Kidney glomerular epithelial cell (primary cell): ENCODE measurements around the gene ADAMTS17.

ENCODE experiments used
- DNase-seq: peaks from one replicate; lab custom pipeline; 2025; lab: John Stamatoyannopoulos, UW

Gene ADAMTS17

DNA sequence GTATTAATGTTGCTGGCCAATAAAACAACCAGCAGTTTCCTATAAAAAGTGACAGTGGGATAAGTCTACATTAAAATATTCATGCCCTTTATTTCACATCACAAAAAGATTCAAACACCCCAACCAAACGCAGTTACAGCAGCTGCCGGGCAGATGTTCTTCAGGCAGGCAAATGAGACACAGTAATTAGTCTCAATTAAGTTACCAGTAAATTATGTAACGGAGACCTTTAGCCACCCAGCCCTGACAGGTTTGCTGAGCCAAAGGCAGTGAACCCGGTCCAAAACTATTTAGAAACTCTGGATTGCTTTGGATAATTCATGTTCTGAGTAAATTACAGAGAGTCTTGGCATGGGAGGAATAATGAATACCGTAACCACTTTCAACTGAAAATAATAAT lies 319.4 kb downstream of the ADAMTS17 start:
- DNase-seq, result no peak

DNA sequence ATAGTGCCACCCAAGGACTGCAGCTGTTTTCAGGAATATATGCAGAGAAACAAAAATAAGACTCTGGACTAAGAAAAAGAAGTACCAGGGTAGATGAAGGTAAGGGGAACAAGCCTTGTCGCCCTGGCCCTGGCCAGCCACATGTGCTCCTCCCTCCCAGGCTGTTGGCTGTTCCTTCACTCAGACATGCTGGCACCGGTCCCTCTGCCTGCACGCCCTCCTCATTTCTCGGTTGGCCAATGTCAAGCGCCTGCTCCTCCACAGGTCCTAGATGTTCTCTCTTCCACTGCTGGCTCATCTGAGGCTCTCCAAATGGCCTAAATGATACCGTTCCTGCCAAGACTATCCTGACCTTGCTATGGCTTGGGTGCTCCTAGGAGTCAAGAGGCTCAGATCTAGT lies 320.1 kb downstream of the ADAMTS17 start:
- DNase-seq, result no peak

DNA sequence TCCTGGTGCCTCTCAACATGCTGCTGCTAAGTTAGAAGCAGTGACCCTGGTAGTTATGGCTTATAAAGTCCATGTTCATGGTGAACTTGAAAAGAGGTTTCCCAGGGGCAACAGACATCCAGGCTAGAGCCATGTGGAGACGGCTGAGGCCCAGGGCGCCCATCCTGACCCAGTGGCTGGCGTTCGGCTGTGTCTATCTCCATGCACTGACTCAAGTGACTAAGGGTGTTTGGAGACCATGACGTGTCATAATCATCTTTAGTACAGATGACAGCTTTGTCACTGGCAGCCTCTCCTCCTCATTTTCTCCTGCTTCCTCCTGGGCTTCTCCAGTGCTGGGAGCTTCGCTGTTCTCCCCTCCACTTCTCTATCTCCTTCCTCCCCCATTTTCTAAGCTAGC lies 321.2 kb downstream of the ADAMTS17 start:
- no peak for DNase-seq

DNA sequence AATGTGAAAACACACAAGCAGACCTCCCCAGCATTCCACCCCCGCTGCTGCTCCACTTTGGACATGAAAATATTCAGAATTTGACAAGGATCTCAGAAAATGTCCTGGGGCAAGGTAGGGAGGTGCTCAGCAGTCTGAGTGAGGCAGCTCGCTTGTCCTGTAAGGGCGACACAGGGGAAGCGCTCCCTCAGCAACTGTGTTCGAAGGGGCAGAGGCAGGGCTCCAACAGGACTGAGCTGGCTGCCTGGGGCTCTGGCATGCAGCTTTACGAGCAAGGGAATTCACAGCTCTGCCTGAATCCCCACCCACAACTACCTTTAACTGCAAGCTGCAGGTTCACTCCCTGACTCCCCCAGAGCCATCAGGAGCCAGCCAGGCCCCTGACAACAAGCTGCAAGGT lies 321.6 kb downstream of the ADAMTS17 start:
- DNase-seq, result no peak

GRCh38 chr15:100019601-100020000 lies 322.2 kb downstream of the ADAMTS17 start:
- DNase-seq, result no peak

DNA sequence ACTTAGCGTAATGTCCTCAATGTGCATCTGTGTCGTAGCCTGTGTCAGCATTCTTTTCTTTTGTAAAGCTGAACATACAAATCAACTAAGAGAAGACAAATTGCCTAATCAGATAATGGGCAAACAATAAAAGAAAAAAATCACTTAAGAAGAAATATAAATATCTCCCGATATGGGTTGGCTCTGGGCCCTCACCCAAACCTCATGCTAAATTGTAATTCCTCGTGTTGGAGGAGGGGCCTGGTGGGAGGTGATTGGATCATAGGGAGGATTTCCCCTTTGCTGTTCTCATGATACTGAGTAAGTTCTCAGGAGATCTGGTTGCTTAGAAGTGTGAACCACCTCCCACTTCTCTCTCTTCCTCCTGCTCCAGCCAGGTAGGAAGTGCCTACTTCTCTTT lies 323.6 kb downstream of the ADAMTS17 start:
- no peak for DNase-seq

GRCh38 chr15:100017140-100017539 lies 324.6 kb downstream of the ADAMTS17 start:
- DNase-seq, result no peak

- DNase-seq, result no peak
Observed at GRCh38 chr15:100016632-100017031, 325.1 kb downstream of the ADAMTS17 start.

- DNase-seq, result no peak
Observed at GRCh38 chr15:100011235-100011634, 330.5 kb downstream of the ADAMTS17 start.

DNA sequence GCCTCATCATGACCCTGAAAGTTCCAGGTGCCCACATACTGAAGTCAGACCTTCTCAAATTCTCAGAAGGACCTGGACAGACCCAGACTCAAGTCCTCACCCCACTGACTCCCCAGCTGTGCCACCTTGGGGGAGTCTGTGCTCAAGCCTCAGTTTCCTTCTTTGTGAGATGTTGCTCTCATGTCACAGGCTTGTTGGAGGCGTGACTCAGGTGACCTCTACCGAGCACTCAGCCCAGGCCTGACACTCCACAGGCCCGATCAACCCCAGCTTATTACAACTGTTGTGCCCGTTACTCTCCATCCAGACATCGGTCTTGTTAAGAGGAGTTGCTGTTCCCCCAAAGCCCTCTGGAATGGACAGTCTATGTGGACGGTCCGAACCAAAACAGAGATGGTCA lies 332.4 kb downstream of the ADAMTS17 start:
- DNase-seq, result no peak

GRCh38 chr15:100008258-100008657 lies 333.5 kb downstream of the ADAMTS17 start:
- DNase-seq, result no peak

DNA sequence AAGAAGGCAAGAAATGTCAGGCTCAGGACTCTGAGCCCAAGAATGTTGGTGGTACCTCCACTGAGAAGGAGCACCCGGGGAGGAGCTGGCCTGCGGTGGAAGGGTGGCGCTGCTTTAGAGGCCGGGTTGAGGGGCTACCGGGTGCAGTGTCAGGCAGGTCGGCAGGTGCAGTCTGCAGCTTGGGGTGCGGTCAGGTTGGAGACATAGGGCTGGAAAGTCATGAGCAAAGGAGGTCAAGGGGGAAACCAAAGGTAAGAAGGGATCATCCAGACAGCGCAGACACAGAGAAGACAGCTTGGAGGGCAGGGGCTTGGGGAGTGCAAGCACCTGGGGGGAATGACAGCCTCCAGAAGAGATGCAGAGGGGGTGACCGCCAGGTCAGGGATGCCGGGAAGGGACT lies 334.2 kb downstream of the ADAMTS17 start:
- no peak for DNase-seq

DNA sequence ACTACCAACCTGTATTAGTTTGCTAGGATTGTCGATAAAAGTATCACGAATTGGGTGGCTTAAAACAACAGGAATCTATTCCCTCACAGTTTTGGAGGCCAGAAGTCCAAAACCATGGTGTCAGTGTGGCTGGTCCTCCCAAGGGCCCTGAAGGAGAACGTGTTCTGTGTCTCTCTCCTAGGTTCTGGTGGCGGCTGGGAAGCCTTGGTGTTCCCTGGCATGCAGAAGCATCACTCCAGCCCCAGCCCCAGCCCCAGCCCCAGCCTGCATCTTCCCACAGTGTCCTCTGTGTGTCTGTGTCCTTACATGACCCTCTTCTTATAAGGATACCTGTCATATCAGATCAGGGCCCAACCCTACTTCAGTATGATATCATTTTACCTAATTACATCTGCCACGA lies 336.1 kb downstream of the ADAMTS17 start:
- DNase-seq, result no peak

DNA sequence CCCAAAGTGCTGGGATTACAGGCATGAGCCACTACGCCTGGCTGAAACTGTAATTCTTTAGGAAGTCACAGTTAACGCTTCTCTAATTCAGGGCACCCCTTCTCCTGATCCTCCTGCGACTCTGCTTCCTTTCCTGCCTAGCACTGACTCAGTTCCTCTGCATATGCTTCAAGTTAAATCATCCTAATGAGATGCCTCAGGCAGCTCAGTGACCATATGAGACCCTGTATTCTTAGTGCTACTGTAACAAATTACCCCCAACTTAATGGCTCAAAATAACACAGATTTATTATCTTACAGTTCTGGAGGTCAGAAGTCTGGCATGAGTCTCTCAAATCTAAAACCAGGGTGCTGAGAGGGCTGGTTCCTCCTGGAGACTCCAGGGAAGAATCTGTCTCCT lies 336.8 kb downstream of the ADAMTS17 start:
- DNase-seq, result no peak

DNA sequence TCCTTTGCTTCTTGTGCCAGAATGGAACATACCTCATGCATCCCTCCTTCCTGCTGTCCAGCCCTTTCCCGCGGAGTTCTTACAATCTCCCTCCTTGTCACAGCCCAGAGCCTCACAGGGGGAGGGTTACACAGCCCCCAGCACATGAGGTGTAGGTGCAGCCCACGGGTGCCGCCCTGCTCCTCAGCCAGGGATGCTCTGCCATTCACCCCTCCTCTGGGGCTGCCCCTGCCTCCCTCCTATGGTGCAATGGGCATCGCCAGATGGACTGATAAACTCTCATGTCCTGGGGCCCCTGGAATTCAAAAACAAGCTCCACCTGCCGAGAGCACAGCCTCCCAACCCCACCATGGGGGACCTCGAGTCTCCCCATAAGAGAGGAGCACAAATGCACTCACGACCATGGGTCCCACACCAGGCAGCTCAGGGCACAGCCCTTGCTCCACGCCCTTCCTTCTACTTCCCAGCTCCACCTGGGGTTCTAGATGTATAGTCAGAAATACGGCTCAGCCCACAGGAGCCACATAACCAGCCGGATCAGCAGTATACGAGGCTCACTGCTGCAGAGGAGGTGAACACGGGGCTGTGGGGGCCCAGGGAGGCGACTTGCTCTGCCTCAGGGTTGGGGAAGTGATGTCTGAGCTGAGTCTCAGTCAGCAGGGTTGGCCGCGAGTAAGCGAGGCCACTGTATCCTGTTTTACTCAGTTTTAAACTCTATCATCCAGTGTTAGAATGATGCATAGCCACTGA lies 338.8 kb downstream of the ADAMTS17 start:
- no peak for DNase-seq

DNA sequence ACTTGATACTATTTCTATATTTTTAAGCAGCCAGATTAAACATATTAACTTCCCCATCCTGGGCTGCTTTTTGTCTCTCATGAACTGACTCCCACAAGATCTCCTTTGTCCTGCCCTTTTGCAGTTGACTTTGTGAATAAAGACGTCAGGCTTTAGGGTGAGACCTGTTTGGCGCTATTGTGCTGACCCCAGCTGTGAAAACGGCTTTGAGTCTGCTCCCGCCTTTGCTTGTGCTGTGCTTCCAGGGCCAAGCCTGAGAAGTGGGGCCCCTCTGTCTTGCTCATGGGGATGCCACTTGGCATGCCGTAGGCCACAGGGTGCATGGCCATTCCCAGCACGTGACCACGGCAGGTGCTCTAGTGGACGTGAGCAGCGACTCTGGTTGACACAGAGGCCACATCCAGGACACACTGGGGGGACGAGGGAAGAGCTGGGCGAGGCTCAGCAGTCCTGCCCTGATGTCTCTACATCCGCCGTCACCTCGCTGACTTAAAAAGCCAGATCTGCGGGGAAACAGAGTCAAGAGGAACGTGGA lies 339.6 kb downstream of the ADAMTS17 start:
- no peak for DNase-seq

DNA sequence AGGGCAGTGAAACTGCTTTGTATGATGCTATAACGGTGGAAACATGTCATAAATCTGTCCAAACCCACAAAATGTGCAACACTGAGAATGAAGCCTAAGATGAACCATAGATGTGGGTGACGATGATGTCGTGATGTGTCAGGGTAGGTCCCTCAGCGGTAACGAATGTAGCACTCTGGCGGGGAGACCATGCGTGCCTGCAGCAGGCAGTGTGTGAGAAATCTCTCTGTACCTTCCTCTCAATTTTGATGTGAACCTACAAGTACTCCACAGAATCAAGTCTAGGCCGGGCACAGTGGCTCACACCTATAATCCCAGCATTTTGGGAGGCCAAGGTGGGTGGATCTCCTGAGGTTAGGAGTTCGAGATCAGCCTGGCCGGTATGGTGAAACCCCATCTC lies 340.4 kb downstream of the ADAMTS17 start:
- DNase-seq, result no peak

GRCh38 chr15:99999282-100000070 lies 342.3 kb downstream of the ADAMTS17 start:
- no peak for DNase-seq

GRCh38 chr15:99998661-99999101 lies 343.1 kb downstream of the ADAMTS17 start:
- no peak for DNase-seq

GRCh38 chr15:99997112-99997651 lies 344.6 kb downstream of the ADAMTS17 start:
- no peak for DNase-seq

GRCh38 chr15:99996660-99997059 lies 345.1 kb downstream of the ADAMTS17 start:
- DNase-seq, result no peak

DNA sequence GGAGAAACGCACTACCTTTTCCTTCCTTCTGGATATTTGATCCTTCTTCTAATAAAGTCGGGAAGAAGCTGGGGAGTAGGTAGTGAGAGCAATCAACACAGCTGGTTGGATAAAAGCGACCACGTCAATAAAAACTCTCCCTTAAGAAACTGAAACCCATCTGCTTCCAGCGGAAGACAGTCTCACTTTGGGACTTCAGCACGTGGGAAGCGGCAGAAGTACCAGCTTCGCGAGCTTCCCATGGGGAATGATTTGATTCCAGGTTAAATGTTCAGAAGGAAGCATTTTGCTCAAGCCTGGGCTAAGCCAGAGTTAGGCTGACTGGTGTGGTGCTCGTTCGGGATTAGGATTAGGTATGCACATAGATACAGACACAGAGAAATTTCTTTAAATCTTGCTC lies 346.2 kb downstream of the ADAMTS17 start:
- no peak for DNase-seq

DNA sequence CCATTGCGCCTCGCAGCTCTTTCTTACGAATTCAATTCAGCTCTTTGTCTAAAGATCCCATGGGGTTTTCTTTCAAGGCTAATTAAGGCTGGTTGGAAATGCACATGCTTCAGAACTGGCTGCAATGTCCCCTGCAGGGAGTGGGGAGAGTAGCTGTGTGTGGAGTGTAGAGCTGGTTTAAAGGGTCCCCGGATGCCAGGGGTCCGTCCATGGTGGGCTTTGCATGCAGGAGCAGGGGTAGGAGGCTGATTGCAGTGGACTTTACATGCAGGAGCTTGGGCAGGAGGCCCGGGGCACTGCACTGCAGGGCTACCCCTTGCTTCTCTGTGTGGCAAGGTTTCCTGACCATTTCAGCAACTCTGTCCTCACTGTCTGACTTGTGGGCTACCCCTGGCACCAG lies 346.9 kb downstream of the ADAMTS17 start:
- DNase-seq, result no peak
